Measurements from ENCODE around the gene MRPL37. TPM values are rescaled to one million over a fixed set of nuclear protein-coding genes. Genes with fewer than 3 reads are reported as not detected.

The MRPL37 gene
- total RNA-seq, 1 donor from 2014 or later = 73.7 TPM

DNA sequence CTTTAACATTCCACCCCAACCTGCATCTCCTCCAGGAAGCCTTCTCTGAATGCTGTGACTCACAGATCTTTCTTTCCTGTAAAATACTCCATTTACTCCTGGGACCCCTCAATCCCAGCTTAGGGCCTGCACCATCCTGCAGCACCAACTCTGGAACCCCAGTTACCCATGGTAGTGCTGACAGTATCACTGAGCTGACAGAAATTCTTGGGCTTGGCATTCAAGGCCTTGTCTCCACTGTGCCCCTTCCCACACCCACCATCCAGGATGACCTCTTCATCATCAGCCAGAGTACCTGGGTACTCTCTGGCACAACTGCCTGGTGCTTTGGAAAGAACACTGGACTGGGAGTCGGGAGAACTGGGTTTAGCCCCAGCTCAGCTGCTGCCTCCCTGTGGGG is 8.4 kb upstream of the MRPL37 start:
- TF ChIP-seq, protein P1, sequence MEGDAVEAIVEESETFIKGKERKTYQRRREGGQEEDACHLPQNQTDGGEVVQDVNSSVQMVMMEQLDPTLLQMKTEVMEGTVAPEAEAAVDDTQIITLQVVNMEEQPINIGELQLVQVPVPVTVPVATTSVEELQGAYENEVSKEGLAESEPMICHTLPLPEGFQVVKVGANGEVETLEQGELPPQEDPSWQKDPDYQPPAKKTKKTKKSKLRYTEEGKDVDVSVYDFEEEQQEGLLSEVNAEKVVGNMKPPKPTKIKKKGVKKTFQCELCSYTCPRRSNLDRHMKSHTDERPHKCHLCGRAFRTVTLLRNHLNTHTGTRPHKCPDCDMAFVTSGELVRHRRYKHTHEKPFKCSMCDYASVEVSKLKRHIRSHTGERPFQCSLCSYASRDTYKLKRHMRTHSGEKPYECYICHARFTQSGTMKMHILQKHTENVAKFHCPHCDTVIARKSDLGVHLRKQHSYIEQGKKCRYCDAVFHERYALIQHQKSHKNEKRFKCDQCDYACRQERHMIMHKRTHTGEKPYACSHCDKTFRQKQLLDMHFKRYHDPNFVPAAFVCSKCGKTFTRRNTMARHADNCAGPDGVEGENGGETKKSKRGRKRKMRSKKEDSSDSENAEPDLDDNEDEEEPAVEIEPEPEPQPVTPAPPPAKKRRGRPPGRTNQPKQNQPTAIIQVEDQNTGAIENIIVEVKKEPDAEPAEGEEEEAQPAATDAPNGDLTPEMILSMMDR (IDR thresholded peaks at IDR 0.05) = no peak
- DNase-seq (ENCODE audit: extremely low spot score, unreplicated experiment) = no peak
- no peaks in the 10 kb centered on the region for H3K4me1 Mint-ChIP-seq (ENCODE audit: unreplicated experiment)
- no peak overlapping the region for H3K4me3 Mint-ChIP-seq (ENCODE audit: unreplicated experiment)
- H3K36me3 Mint-ChIP-seq (ENCODE audit: unreplicated experiment) = peaks cover 29% of the 10 kb centered on the region
- no peaks in the 10 kb centered on the region for H3K27me3 Mint-ChIP-seq (ENCODE audit: unreplicated experiment)
- H3K9me3 Mint-ChIP-seq (ENCODE audit: unreplicated experiment) = no peaks in the 10 kb centered on the region
- no peak overlapping the region for H3K27ac Mint-ChIP-seq (ENCODE audit: unreplicated experiment)

DNA sequence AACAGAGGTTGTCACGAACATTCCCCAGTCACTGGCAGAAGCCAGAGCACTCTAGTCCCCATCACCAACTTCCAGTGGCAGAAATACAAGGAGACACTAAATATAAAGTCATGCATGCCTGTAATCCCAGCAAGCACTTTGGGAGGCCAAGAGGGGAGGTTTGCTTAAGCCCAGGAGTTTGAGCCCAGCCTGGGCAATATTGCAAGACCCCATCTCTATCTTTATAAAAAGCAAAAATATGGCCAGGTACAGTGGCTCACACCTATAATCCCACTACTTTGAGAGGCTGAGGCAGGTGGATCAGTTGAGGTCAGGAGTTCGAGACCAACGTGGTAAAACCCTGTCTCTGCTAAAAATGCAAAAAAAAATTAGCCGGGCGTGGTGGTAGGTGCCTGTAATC is 6.5 kb upstream of the MRPL37 start:
- no peak overlapping the region for H3K27ac Mint-ChIP-seq (ENCODE audit: unreplicated experiment)
- no peaks in the 10 kb centered on the region for H3K4me1 Mint-ChIP-seq (ENCODE audit: unreplicated experiment)
- no peak overlapping the region for H3K4me3 Mint-ChIP-seq (ENCODE audit: unreplicated experiment)
- TF ChIP-seq, protein P1 (IDR thresholded peaks at IDR 0.05) = no peak
- no peaks in the 10 kb centered on the region for H3K27me3 Mint-ChIP-seq (ENCODE audit: unreplicated experiment)
- peaks cover 21% of the 10 kb centered on the region for H3K36me3 Mint-ChIP-seq (ENCODE audit: unreplicated experiment)
- no peak for DNase-seq (ENCODE audit: extremely low spot score, unreplicated experiment)
- H3K9me3 Mint-ChIP-seq (ENCODE audit: unreplicated experiment) = no peaks in the 10 kb centered on the region

GRCh38 chr1:54199151-54199764 is 709 bp upstream of the MRPL37 start:
- H3K9me3 Mint-ChIP-seq (ENCODE audit: unreplicated experiment) = no peaks in the 10 kb centered on the region
- peaks cover 28% of the 10 kb centered on the region for H3K4me1 Mint-ChIP-seq (ENCODE audit: unreplicated experiment)
- DNase-seq (ENCODE audit: extremely low spot score, unreplicated experiment) = no peak
- peaks cover 9% of the 10 kb centered on the region for H3K36me3 Mint-ChIP-seq (ENCODE audit: unreplicated experiment)
- H3K27ac Mint-ChIP-seq (ENCODE audit: unreplicated experiment) = peak overlapping the region; percentile 60
- TF ChIP-seq, protein P1 (IDR thresholded peaks at IDR 0.05) = no peak
- peak overlapping the region; percentile 87 for H3K4me3 Mint-ChIP-seq (ENCODE audit: unreplicated experiment)
- H3K27me3 Mint-ChIP-seq (ENCODE audit: unreplicated experiment) = no peaks in the 10 kb centered on the region

DNA sequence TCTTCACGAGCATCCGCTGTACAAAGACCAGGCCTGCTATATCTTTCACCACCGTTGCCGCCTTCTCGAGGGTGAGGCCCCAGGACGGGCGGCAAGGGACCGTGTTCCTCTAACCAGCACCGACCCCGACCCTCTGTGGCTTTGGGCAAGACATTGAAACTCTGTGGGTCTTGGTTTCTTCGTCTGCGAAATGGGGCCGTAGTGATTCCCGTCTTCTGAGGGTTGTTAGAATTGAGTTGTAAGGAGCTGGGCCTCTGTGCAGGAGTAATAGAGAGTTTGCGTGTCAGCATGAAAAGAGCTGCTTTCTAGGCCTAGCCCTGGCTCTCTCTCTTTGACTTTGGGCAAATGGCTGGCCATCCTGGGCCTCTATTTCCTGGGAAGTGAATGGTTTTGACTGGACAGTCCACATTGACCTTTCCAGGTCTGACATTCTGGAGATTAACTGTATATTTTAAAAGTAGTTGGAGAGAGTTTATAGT is 591 bp downstream of the MRPL37 start:
- Mint-ChIP-seq H3K9me3 (ENCODE audit: unreplicated experiment) (no peaks in the 10 kb centered on the region), H3K4me3 (ENCODE audit: unreplicated experiment) (peak overlapping the region; percentile 87), H3K36me3 (ENCODE audit: unreplicated experiment) (peaks cover 9% of the 10 kb centered on the region), H3K27ac (ENCODE audit: unreplicated experiment) (peak overlapping the region; percentile 84), H3K27me3 (ENCODE audit: unreplicated experiment) (no peaks in the 10 kb centered on the region), H3K4me1 (ENCODE audit: unreplicated experiment) (peaks cover 28% of the 10 kb centered on the region)
- no peak for DNase-seq (ENCODE audit: extremely low spot score, unreplicated experiment)
- TF ChIP-seq, protein P1 (IDR thresholded peaks at IDR 0.05) = no peak

- Mint-ChIP-seq H3K36me3 (ENCODE audit: unreplicated experiment) (peaks cover 26% of the 10 kb centered on the region), H3K27ac (ENCODE audit: unreplicated experiment) (no peak overlapping the region), H3K4me1 (ENCODE audit: unreplicated experiment) (peaks cover 26% of the 10 kb centered on the region), H3K9me3 (ENCODE audit: unreplicated experiment) (no peaks in the 10 kb centered on the region), H3K4me3 (ENCODE audit: unreplicated experiment) (no peak overlapping the region), H3K27me3 (ENCODE audit: unreplicated experiment) (no peaks in the 10 kb centered on the region)
- TF ChIP-seq, protein P1 (IDR thresholded peaks at IDR 0.05) = no peak
- no peak for DNase-seq (ENCODE audit: extremely low spot score, unreplicated experiment)
These were observed 4.2 kb downstream of the MRPL37 start for GRCh38 chr1:54204199-54204598.
